ENCODE results near the gene ERC2.

Gene ERC2

GRCh38 chr3:55622733-55623132, 845.5 kb downstream of the ERC2 start:
- TF ChIP-seq CEBPB (IDR thresholded peaks at IDR 0.05) (no peak), RAD21 (IDR thresholded peaks at IDR 0.05; ENCODE audit: low read depth) (no peak), TEAD4 (IDR thresholded peaks at IDR 0.05) (no peak), USF1 (IDR thresholded peaks at IDR 0.05) (no peak), EGR1 (IDR thresholded peaks at IDR 0.05) (no peak), REST (IDR thresholded peaks at IDR 0.05; ENCODE audit: low read depth) (no peak), EP300 (IDR thresholded peaks at IDR 0.05; ENCODE audit: borderline replicate concordance) (no peak), FOXM1 (IDR thresholded peaks at IDR 0.05; ENCODE audit: borderline replicate concordance, low read depth) (no peak), ZBTB7A (IDR thresholded peaks at IDR 0.05; ENCODE audit: low read depth) (no peak), MAX (IDR thresholded peaks at IDR 0.05) (no peak), TCF12 (IDR thresholded peaks at IDR 0.05; ENCODE audit: low read depth) (no peak), YY1 (IDR thresholded peaks at IDR 0.05; ENCODE audit: low read depth) (no peak), TAF1 (IDR thresholded peaks at IDR 0.05; ENCODE audit: low read depth) (no peak), CREB1 (IDR thresholded peaks at IDR 0.05; ENCODE audit: low read depth) (no peak), NFIC (IDR thresholded peaks at IDR 0.05) (no peak)

GRCh38 chr3:55622116-55622515, 846.2 kb downstream of the ERC2 start:
- TF ChIP-seq NFIC (IDR thresholded peaks at IDR 0.05) (no peak), EGR1 (IDR thresholded peaks at IDR 0.05) (no peak), ZBTB7A (IDR thresholded peaks at IDR 0.05; ENCODE audit: low read depth) (no peak), CEBPB (IDR thresholded peaks at IDR 0.05) (no peak), TCF12 (IDR thresholded peaks at IDR 0.05; ENCODE audit: low read depth) (no peak), REST (IDR thresholded peaks at IDR 0.05; ENCODE audit: low read depth) (no peak), TEAD4 (IDR thresholded peaks at IDR 0.05) (no peak), TAF1 (IDR thresholded peaks at IDR 0.05; ENCODE audit: low read depth) (no peak), USF1 (IDR thresholded peaks at IDR 0.05) (no peak), FOXM1 (IDR thresholded peaks at IDR 0.05; ENCODE audit: borderline replicate concordance, low read depth) (no peak), EP300 (IDR thresholded peaks at IDR 0.05; ENCODE audit: borderline replicate concordance) (no peak)

GRCh38 chr3:55621648-55622047, 846.6 kb downstream of the ERC2 start:
- TF ChIP-seq USF1 (IDR thresholded peaks at IDR 0.05), result no peak
- TF ChIP-seq CEBPB (IDR thresholded peaks at IDR 0.05), result no peak
- TF ChIP-seq EP300 (IDR thresholded peaks at IDR 0.05; ENCODE audit: borderline replicate concordance), result no peak
- TF ChIP-seq RAD21 (IDR thresholded peaks at IDR 0.05; ENCODE audit: low read depth), result no peak
- TF ChIP-seq EGR1 (IDR thresholded peaks at IDR 0.05), result no peak

GRCh38 chr3:55621026-55621422, 847.2 kb downstream of the ERC2 start:
- TF ChIP-seq TCF12 (IDR thresholded peaks at IDR 0.05; ENCODE audit: low read depth) (no peak), YY1 (IDR thresholded peaks at IDR 0.05; ENCODE audit: low read depth) (no peak), TAF1 (IDR thresholded peaks at IDR 0.05; ENCODE audit: low read depth) (no peak), EP300 (IDR thresholded peaks at IDR 0.05; ENCODE audit: borderline replicate concordance) (no peak), EGR1 (IDR thresholded peaks at IDR 0.05) (no peak), RAD21 (IDR thresholded peaks at IDR 0.05; ENCODE audit: low read depth) (no peak), USF1 (IDR thresholded peaks at IDR 0.05) (no peak), CREB1 (IDR thresholded peaks at IDR 0.05; ENCODE audit: low read depth) (no peak)

GRCh38 chr3:55620351-55621025, 847.8 kb downstream of the ERC2 start:
- TF ChIP-seq ZBTB7A (IDR thresholded peaks at IDR 0.05; ENCODE audit: low read depth) (no peak), FOXM1 (IDR thresholded peaks at IDR 0.05; ENCODE audit: borderline replicate concordance, low read depth) (no peak), TAF1 (IDR thresholded peaks at IDR 0.05; ENCODE audit: low read depth) (no peak), YY1 (IDR thresholded peaks at IDR 0.05; ENCODE audit: low read depth) (no peak), REST (IDR thresholded peaks at IDR 0.05; ENCODE audit: low read depth) (no peak), EP300 (IDR thresholded peaks at IDR 0.05; ENCODE audit: borderline replicate concordance) (no peak), TEAD4 (IDR thresholded peaks at IDR 0.05) (no peak), EGR1 (IDR thresholded peaks at IDR 0.05) (no peak), CREB1 (IDR thresholded peaks at IDR 0.05; ENCODE audit: low read depth) (no peak), NFIC (IDR thresholded peaks at IDR 0.05) (no peak), RAD21 (IDR thresholded peaks at IDR 0.05; ENCODE audit: low read depth) (no peak), USF1 (IDR thresholded peaks at IDR 0.05) (no peak), TCF12 (IDR thresholded peaks at IDR 0.05; ENCODE audit: low read depth) (no peak)

All from Ishikawa (cell line).